Measurements from ENCODE around the gene SERPINA9.

- TF ChIP-seq CTCF (IDR thresholded peaks at IDR 0.05) (no peak), POLR2A (IDR thresholded peaks at IDR 0.05) (no peak)
These were observed 20.1 kb downstream of the SERPINA9 start for GRCh38 chr14:94455928-94456327.

Data from right lobe of liver (tissue), 4 donors.